Kidney (tissue), 14 donors: ENCODE data around the gene NDUFS6. TPM values are rescaled to one million over a fixed set of nuclear protein-coding genes. Genes with fewer than 3 reads are reported as not detected.

Source experiments
- DNase-seq, 5 donors: peaks; one replicate each; pipeline ENCODE4 v3.0.0-alpha.2; 2013 to 2020
- FAIRE-seq: peaks from 2 replicates; lab custom pipeline; 2012; peaks lifted over from hg19 to GRCh38; lab: Jason Lieb, UNC
- H3K27ac ChIP-seq, 2 donors: one replicate each; pipeline ENCODE4 v1.7.0; 2013; ENCODE audit warnings: low read depth in 2 of 2, low read length in 2 of 2, inconsistent platforms in 1 of 2
- H3K27me3 ChIP-seq: one replicate; pipeline ENCODE4 v1.7.1; 2013; ENCODE audit warnings: low read length, inconsistent platforms; ENCODE audit not compliant: control insufficient read depth, insufficient read depth
- H3K36me3 ChIP-seq, 3 donors: one replicate each; pipeline versions ENCODE4 v1.7.0 to v1.7.1; 2013; ENCODE audit warnings: low read length in 3 of 3, control low read depth in 1 of 3, inconsistent platforms in 1 of 3; ENCODE audit not compliant: insufficient read depth in 3 of 3, control insufficient read depth in 2 of 3
- H3K4me1 ChIP-seq, 3 donors: one replicate each; pipeline versions ENCODE4 v1.7.0 to v1.7.1; 2013; ENCODE audit warnings: low read length in 3 of 3, inconsistent platforms in 1 of 3, low read depth in 1 of 3; ENCODE audit not compliant: control insufficient read depth in 2 of 3, insufficient read depth in 2 of 3
- H3K4me3 ChIP-seq, 3 donors: one replicate each; pipeline versions ENCODE4 v1.7.0 to v1.8.1; 2013; ENCODE audit warnings: low read length in 3 of 3, control low read depth in 1 of 3, inconsistent platforms in 1 of 3
- H3K9ac ChIP-seq, 3 donors: one replicate each; pipeline versions ENCODE4 v1.7.0 to v1.7.1; 2013; ENCODE audit warnings: low read length in 3 of 3, control low read depth in 1 of 3, inconsistent platforms in 1 of 3
- H3K9me3 ChIP-seq, 3 donors: one replicate each; pipeline versions ENCODE4 v1.7.0 to v1.7.1; 2013; ENCODE audit warnings: low read length in 3 of 3, control low read depth in 1 of 3, inconsistent platforms in 1 of 3; ENCODE audit not compliant: control insufficient read depth in 2 of 3, insufficient read depth in 1 of 3
- CTCF ChIP-seq: IDR thresholded peaks from 3 replicates; pipeline ENCODE4 v1.5.1; 2012; ENCODE audit warnings: mild to moderate bottlenecking, moderate library complexity, borderline replicate concordance; ENCODE audit not compliant: insufficient read depth; ENCODE audit errors: extremely low read depth
- intact Hi-C: fragments of 100-400 bp; cut with DNase I; formaldehyde crosslinking; loops from one replicate; pipeline ENCODE4 v1.11.1; 2022
- polyA plus RNA-seq: library from polyadenylated mRNA; stranded (reverse); fragments of 350-450 nt; fragmentation: Illumina TruSeq; extraction: RNeasy Lipid Tissue Mini Kit (QIAGEN cat#74804); gene quantifications from one replicate; pipeline ENCODE4 v1.2.3, GENCODE V29; 2014; ENCODE audit warnings: low read depth, low replicate concordance; ENCODE audit not compliant: insufficient read depth
- total RNA-seq: library from RNA; stranded (reverse); fragmentation: NEBNext Ultra II Directional; extraction: Animal tissue kit (Norgen Biotek cat#: 25700); gene quantifications from one replicate; pipeline ENCODE4 v1.2.1, GENCODE V29; 2021
- donor health status: control.
- donor health status: control.
- donor health status: control.
- donor health status: control.
- donor health status: control.
- donor health status: DM: yes; HTN: yes; CAD: no.
- donor health status: Normal renal cell carcinoma (clear cell type).

The NDUFS6 gene
- total and polyA plus RNA-seq, 2 donors from 2014 or later: 31.1 to 164 TPM

GRCh38 chr5:1752881-1753280, 48.3 kb upstream of the NDUFS6 start:
- FAIRE-seq (no peak), DNase-seq (peak in 2 of 5 donors; percentile 2 to 23)
- intact Hi-C loops: no loop called here

GRCh38 chr5:1753490-1753889, 47.7 kb upstream of the NDUFS6 start:
- no peak overlapping the region for H3K4me3 ChIP-seq
- intact Hi-C loops: no loop called here
- DNase-seq (peak in 2 of 5 donors; percentile 5 to 40), FAIRE-seq (no peak)
- H3K36me3 ChIP-seq: no peaks in the 10 kb centered on the region
- H3K4me1 ChIP-seq: no peaks in the 10 kb centered on the region
- H3K27me3 ChIP-seq: no peaks in the 10 kb centered on the region
- TF ChIP-seq CTCF: no peak
- no peak overlapping the region for H3K27ac ChIP-seq
- H3K9me3 ChIP-seq: no peaks in the 10 kb centered on the region
- H3K9ac ChIP-seq: no peak overlapping the region

More at GRCh38 chr5:1752881-1753280, 48.3 kb upstream of the NDUFS6 start:
- Histone ChIP-seq H3K27ac (no peak overlapping the region), H3K9ac (no peak overlapping the region), H3K9me3 (no peaks in the 10 kb centered on the region), H3K4me3 (no peak overlapping the region), H3K4me1 (no peaks in the 10 kb centered on the region), H3K36me3 (no peaks in the 10 kb centered on the region), H3K27me3 (no peaks in the 10 kb centered on the region)
- TF ChIP-seq CTCF: no peak

GRCh38 chr5:1754531-1755220, 46.5 kb upstream of the NDUFS6 start:
- no peaks in the 10 kb centered on the region for H3K36me3 ChIP-seq
- no peak overlapping the region for H3K4me3 ChIP-seq
- FAIRE-seq (no peak), DNase-seq (peak in 2 of 5 donors; percentile 4 to 37)
- TF ChIP-seq CTCF: no peak
- no peak overlapping the region for H3K27ac ChIP-seq
- H3K27me3 ChIP-seq: no peaks in the 10 kb centered on the region
- no peaks in the 10 kb centered on the region for H3K4me1 ChIP-seq
- intact Hi-C loops: no loop called here
- H3K9me3 ChIP-seq: no peaks in the 10 kb centered on the region
- H3K9ac ChIP-seq: no peak overlapping the region
